Mesenteric fat pad (tissue), 1 donor: ENCODE data around the gene ANKRD10. TPM values are rescaled to one million over a fixed set of nuclear protein-coding genes. Genes with fewer than 3 reads are reported as not detected.
A peak's percentile ranks its signal among the peaks of the same experiment; 100 is the strongest.

Experiments
- DNase-seq: peaks from one replicate; pipeline ENCODE4 v3.0.0-alpha.2; 2020; ENCODE audit warnings: low spot score
- total RNA-seq: library from RNA; stranded (reverse); fragmentation: NEBNext Ultra II Directional; extraction: Animal tissue kit (Norgen Biotek cat#: 25700); gene quantifications from one replicate; pipeline ENCODE4 v1.2.1, GENCODE V29; 2021
- donor health status: DM: yes; HTN: yes; CAD: no.

Gene ANKRD10
- total RNA-seq, 1 donor from 2014 or later, result 115 TPM

GRCh38 chr13:110886870-110887596, 27.8 kb downstream of the ANKRD10 start:
- DNase-seq, result no peak

GRCh38 chr13:110885966-110886869, 28.7 kb downstream of the ANKRD10 start:
- no peak for DNase-seq

GRCh38 chr13:110885516-110885915, 29.4 kb downstream of the ANKRD10 start:
- DNase-seq, result no peak

DNA sequence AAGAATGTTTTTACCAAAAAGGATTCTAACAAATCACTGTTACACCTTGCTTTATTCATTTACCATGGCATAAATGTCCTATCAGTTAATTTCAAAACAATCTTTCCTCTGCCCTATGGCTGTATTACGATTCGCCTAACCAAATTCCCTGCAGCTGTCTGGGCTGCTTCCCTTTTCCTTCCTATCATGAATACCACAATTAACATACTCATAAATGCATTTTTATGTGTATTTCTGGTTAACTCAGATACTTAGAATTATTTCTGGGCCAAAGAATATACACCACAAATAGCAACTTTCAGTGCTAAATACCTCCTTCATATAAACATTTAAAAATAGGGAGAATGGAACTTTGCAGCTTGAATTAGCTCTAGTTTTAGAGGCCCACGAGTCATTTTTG, 30.4 kb downstream of the ANKRD10 start:
- no peak for DNase-seq

DNA sequence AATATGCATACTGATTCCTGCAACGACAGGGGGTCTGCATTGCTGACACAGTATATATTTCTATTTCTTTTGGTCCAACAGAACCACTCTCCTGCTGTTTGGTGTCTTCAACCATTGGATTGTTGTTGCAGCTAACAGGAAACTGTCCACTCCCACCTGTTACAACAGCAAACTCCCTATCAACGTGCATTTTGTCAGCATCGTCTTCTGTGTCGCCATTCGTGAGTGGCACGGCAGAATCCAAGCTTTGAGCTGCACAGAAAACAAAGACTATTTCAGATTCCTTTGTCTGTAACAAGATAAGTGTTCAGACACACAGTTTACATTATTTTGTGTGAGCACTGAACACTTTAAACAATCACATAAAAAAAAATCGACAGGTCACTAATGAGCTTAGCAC, 31.3 kb downstream of the ANKRD10 start:
- DNase-seq, result no peak

DNA sequence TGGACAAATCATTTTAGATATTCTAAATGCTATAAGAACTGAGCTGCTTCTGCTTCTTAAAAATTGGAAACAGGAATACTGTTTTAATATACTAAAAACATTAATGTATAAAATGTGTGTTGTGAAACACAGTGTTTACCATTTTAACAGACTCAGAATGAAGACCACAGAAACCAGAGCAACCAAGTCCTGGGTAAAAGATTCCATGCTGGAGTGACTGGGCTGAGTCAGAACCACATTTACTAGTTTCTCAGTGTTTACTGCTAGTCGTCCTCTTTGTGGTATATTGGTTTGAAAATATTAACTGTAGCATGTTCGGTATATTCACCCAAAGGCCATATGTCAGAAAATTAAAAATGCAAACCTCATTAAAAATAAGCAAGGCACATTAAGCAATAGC, 31.9 kb downstream of the ANKRD10 start:
- no peak for DNase-seq

DNA sequence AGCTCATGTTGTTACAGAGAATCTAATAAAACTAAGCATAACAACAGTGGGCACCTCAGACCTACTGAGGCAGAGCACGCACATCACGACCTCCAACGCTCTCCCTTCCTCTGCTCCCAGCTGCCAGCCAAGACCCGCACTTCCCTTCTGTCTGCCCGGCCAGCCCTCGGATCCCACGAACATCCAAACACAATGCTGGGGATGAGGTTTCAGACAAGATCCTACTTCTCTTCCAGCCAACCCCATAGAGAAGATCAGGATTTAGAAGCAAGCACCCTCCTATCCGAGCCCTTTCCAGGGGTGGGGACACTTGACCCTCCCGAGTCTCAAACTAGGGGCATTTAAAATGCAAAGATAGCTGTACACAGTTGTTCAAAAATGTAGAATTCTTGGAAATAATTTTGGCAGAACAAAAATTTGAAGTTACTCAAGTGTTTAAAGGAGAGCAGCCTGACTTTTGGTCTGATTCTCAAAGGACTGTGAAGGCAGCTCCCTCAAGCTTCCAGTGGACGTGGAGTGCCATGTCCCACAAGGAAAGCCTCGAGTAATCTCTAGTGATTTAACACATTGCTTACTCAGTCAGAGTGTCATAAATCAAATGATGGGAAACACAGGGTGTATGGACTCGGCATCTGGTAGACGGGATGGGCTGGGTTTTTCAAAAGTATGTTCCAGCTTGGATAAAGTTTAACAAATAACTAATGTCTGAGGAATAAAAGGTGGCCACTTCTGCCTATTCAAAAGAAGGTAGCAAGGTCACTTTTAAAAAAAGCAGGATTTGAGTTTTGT, 32.8 kb downstream of the ANKRD10 start:
- no peak for DNase-seq

GRCh38 chr13:110880627-110881026, 34.2 kb downstream of the ANKRD10 start:
- DNase-seq, result no peak

DNA sequence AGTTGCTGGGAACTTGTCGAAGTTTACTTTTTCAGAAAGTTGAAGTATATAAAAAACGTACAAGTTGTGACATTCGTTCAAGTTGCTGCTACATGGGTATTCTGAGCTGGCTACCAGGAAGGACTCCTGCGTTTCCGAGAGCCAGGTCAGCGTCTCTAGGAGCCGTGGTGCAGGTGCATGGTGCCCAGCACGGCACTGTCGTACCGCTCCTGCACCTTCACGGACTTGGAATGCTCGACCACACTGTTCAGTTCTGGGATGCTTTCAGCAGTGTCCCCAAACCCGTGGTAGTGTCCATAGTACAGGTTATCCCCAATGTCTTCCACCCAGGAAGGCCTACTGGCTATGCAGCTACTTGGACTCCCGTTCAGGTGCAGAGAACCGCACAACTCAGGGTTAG, 35.4 kb downstream of the ANKRD10 start:
- DNase-seq, result no peak

DNA sequence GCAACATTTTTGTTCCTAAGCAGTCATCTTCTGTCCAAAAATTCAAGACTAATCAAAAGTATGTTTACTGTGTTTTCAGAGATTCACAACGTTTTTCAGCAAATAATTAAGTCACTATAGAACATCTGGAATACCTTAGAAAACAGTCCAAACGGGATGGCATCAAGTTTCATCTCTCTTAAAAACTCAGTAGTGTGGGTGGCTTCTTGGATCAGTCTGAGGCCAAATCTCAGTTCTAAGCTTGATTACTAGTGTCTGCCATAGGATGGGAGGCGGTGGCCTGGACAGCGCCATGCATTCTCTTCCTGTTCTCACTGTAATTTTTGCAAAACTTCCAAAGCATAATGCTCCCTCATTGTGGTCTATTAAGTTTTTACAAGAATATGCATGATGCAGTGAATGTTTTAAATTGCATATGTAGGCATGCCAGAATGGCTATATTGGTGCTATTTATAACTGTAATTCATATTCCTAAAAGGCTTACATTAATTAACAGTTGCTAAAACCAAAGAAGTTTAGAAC, 37.1 kb downstream of the ANKRD10 start:
- DNase-seq, result no peak

DNA sequence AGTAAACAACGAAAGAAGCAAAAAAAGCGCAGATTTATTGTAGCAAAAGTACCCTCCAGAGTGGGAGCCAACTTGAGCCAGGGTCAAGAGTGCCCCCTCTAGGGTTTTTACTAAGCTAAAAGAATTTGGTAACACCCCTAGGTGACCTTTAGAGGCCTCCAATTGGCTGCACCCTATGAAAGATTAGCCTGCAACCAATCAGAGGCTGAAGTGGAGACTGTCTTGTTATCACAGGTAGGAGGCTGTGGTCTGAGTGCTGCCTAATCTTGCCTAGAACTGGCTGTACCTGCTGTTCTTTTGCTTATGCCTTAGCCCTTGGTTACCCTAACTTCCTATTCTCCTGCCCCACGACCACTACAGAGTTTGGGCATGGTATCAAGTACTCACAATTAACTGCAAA, 38.3 kb downstream of the ANKRD10 start:
- DNase-seq, result no peak

DNA sequence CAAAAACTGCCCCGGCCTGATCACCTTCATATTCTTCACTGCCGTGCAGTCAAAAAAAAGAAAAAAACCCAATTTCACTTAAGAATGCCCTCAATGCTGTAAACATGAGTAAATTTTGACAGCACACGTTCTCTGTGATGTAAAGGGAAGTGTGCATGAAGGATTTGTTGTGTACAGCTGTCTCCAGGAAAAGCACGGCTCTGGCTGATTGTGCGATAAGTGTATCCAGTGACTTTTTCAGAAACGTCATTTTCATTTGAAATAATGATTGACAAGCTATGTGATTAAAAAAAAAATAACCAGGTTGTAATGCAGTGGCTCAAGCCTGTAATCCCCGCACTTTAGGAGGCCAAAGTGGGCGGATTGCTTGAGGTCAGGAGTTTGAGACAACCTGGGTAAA, 39.6 kb downstream of the ANKRD10 start:
- no peak for DNase-seq

DNA sequence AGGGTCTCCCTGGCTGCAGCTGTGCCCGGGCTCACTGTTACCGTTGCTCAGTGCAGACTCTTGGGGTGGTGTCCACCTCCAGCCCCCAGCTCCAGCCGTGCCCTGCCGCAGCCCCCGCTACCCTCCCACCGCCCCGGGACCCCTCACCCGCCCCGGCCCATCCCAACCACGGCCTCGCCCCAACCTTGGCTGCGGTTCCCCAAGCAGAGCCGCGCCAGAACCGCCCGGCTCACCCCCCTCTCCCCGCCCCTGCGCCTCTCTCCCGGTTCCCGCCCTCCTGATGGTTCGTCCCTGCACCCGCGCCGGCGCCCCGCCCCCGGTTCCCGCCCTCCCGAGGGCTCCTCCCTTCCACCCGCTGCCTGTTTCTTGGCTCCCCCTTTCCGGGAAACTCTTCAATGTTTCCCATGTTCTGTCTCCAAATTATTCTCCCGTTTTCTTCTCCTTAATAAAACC, 40.3 kb downstream of the ANKRD10 start:
- peak; percentile 94 for DNase-seq

DNA sequence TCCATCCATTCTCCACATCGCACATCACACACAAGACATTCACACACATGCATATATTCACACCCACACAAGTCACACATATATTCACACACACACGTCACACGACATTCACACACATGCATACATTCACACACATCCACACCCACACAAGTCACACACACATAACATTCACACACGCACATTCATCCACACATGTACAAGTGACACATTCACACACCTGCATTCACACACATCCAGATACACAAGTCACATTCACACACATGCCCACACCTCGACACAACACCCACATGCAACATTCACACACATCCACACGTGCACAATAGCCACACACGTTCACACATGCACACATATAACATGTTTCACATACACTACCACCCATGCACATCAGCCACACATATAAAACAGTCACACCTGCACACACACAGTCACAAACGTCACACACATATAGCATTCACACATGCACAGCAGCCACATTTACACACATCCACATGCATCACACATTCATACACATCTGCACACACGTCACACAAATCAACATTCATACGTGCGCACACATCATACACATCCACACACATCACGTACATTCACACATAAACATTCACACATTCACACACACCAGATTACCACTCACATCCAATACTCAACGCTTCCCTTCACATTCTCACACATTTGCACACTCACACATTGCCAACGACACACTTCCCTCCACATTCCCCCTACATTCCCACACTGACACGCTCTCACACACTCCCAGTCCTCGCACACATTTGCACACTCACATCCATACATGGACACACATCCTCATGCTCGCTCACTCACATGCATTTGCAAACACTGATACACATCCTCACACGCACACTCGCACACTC, 41.0 kb downstream of the ANKRD10 start:
- DNase-seq, result no peak

DNA sequence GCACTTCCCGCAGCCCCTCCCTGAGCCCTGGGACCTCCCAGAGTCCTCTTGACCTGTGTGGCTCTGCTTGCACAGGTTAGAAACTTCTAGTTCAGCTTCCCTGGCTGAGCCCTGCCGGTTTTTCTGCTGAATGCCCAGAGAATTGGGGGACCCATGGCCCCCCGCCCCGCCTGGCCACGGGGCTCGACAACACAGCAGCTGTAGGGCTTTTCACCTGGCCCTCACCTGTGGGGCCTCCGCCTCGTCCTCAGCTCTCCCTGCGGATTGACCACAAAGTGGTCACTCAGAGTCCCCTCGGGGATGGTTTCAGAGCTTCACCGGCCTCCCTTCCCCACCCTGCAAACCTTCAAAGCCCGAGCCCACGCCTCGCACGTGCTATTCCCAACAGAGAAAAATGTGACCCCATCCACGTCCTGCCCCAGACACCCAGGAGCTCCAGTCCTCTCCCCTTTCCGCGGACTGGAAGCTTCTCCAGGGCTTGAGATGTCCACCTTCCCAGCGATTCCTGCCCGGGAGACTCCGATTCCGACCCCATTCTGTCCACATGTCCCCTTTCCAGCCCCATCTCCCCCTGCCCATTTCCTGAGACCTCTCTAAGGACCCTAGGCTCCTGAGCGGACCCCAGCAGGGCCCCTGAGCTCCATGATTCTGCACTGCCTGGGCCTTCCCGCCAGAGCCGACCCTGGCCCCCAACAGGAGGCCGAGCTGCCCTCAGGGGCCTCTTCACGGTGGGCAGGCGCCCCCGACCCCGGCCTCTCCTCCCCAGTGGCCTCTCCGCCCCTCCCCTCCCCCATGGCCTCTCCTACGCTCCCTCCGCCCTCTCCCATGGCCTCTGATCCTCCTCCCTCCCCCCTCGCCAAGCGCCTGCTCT, 41.9 kb downstream of the ANKRD10 start:
- no peak for DNase-seq

GRCh38 chr13:110872034-110872767, 42.7 kb downstream of the ANKRD10 start:
- no peak for DNase-seq

DNA sequence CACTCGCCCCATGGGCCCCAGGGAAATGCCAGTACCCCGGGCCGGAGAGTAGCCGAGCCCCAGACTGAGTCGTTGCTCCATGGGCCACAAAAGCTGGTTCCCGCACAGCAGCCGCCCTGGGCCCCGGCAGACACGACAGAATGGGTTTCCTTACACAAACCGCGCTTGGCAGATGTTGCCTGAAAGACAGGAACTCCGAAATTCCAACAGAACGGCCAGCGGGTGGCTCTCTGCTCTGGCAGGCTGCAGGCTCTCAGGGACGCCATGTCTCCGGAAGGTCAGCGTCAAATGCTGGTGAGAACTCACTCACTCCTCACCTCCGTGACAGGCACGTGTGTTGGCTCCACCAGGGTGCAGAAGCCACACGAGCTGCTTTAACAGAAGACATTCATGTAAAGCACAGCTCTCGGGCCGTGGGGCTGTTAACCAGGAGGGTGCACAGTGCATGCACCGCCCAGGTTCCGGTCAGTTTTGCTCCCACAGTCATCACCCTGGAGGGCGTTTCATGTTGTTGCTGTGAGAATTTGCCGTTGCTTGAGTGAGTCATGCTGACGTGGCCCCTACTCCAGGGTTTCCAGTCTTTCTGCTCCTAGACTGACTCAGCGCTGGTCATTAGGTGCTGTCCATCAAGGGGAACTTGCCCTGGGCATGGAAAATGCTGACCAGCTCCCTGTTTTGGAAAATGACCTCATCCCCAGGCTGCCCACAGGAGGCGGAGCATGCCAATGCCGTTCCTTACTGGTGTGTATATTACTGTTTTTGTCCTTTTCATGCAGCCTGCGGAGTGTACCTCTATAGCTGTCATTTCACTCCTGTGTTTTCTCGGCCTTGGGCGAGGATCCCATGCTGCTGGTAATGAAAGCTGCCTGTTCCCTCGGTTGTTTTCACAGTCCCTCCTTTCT, 44.8 kb downstream of the ANKRD10 start:
- DNase-seq, result peak; percentile 93
